Measurements from ENCODE around the gene KDELR3.

The KDELR3 gene

GRCh38 chr22:38427940-38428339 lies 40.0 kb upstream of the KDELR3 start:
- H3K27me3 ChIP-seq: no peaks in the 10 kb centered on the region
- DNase-seq: no peak
- no peak for TF ChIP-seq CTCF (IDR thresholded peaks at IDR 0.05; ENCODE audit: low read depth, low read length)
- no peaks in the 10 kb centered on the region for H3K4me1 ChIP-seq
- H3K36me3 ChIP-seq: no peaks in the 10 kb centered on the region
- no peak overlapping the region for H3K4me3 ChIP-seq (ENCODE audit: low read depth, low read length)
- no peaks in the 10 kb centered on the region for H3K9me3 ChIP-seq

- H3K27me3 ChIP-seq: no peaks in the 10 kb centered on the region
- no peaks in the 10 kb centered on the region for H3K36me3 ChIP-seq
- H3K4me1 ChIP-seq: no peaks in the 10 kb centered on the region
- H3K9me3 ChIP-seq: no peaks in the 10 kb centered on the region
- TF ChIP-seq CTCF (IDR thresholded peaks at IDR 0.05; ENCODE audit: low read depth, low read length): no peak
- no peak overlapping the region for H3K4me3 ChIP-seq (ENCODE audit: low read depth, low read length)
- DNase-seq: no peak
Observed at GRCh38 chr22:38428714-38429113, 39.2 kb upstream of the KDELR3 start.

- Histone ChIP-seq H3K9me3 (no peaks in the 10 kb centered on the region), H3K27me3 (no peaks in the 10 kb centered on the region), H3K4me1 (no peaks in the 10 kb centered on the region), H3K4me3 (ENCODE audit: low read depth, low read length) (no peak overlapping the region), H3K36me3 (no peaks in the 10 kb centered on the region)
- peak; percentile 75 for DNase-seq
- TF ChIP-seq CTCF (IDR thresholded peaks at IDR 0.05; ENCODE audit: low read depth, low read length): no peak
Observed at GRCh38 chr22:38429499-38430068, 38.3 kb upstream of the KDELR3 start.

- Histone ChIP-seq H3K36me3 (no peaks in the 10 kb centered on the region), H3K4me1 (no peaks in the 10 kb centered on the region), H3K9me3 (no peaks in the 10 kb centered on the region), H3K4me3 (ENCODE audit: low read depth, low read length) (no peak overlapping the region), H3K27me3 (no peaks in the 10 kb centered on the region)
- DNase-seq: no peak
- no peak for TF ChIP-seq CTCF (IDR thresholded peaks at IDR 0.05; ENCODE audit: low read depth, low read length)
Observed at GRCh38 chr22:38431266-38432010, 36.5 kb upstream of the KDELR3 start.

- no peaks in the 10 kb centered on the region for H3K27me3 ChIP-seq
- H3K9me3 ChIP-seq: no peaks in the 10 kb centered on the region
- H3K36me3 ChIP-seq: no peaks in the 10 kb centered on the region
- no peak for DNase-seq
- no peak for TF ChIP-seq CTCF (IDR thresholded peaks at IDR 0.05; ENCODE audit: low read depth, low read length)
- no peaks in the 10 kb centered on the region for H3K4me1 ChIP-seq
- no peak overlapping the region for H3K4me3 ChIP-seq (ENCODE audit: low read depth, low read length)
Observed at GRCh38 chr22:38432264-38432663, 35.6 kb upstream of the KDELR3 start.

- no peaks in the 10 kb centered on the region for H3K4me1 ChIP-seq
- H3K36me3 ChIP-seq: no peaks in the 10 kb centered on the region
- TF ChIP-seq CTCF (IDR thresholded peaks at IDR 0.05; ENCODE audit: low read depth, low read length): no peak
- H3K4me3 ChIP-seq (ENCODE audit: low read depth, low read length): no peak overlapping the region
- DNase-seq: no peak
- H3K9me3 ChIP-seq: no peaks in the 10 kb centered on the region
- H3K27me3 ChIP-seq: no peaks in the 10 kb centered on the region
Observed at GRCh38 chr22:38433871-38434270, 34.0 kb upstream of the KDELR3 start.

Data from BE2C (cell line).